ENCODE measurements around the gene BTBD10.

Gene BTBD10

DNA sequence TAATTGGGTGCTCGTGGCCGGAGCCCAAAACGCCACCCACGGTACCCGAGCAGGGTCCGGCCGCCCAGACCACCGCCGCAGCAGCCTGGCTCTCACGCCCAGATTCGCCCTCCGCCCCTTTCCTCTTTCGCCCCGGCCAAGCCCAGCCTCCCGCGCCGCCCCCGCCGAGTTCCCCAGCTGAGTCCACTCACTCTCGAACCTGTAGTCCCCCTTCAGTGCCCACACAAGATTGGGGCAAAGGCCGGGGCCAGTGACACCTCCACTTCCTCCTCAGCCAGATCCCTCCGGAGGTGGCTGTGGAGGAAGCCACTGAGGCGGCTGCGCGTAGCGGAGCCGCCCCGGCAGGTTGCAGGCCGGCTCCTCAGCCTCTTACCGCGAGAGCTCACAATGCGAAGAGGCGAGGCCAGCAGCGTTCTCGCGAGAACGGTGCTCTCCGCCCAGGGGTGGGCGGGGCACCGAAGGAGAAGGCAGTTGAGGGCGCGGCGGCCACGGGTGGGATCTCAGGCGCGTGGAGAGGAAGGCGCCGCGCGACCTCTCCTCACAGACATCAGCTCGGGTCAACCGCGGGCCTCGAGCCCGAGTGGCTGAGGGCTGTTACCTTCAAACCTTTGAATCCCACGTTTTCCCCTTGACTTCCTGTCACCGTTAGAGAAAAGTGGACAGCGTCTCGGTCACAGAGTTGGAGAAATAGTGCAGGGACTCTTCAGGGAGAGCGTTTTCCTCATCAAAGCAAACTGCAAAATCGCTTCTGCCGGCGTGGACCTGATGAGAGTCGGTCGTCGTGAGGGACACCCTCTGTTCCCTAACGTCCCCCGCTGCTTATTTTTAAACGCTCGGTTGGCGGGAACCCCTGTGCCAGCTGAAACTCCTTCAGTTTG lies at the start of gene BTBD10:
TSS of gene BTBD10 (minus strand) at position 322 of the 878 bp plus-strand sequence. CDS start 18,098 bp downstream, outside the sequence.
- DNase-seq, result peak; percentile 93

- no peak for DNase-seq
Observed at GRCh38 chr11:13503393-13503792, 40.4 kb upstream of the BTBD10 start.

- DNase-seq, result no peak
Observed at GRCh38 chr11:13502492-13502891, 39.5 kb upstream of the BTBD10 start.

DNA sequence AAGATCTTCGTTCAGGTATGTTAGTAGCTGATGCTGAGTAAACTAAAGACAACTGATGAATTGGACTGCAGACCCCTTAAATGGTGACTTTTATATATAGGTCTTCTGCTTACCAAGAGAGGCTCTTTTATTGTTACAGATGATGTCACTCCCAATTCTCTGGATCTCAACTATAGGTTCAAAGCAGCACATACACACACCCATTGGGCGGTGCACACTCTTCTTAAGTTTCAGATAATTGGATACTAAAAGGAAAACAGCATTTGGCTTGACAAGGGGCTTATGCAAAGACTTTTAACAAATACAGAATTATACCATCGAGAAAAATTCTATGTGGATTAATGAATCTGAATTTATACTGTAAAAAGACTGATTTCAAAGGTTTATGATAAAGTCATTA lies 32.9 kb upstream of the BTBD10 start, which contains the start of gene PTH:
TSS of gene PTH (minus strand) at position 69 of the 400 bp plus-strand sequence. CDS start 3,142 bp downstream, outside the sequence.
- DNase-seq, result no peak

DNA sequence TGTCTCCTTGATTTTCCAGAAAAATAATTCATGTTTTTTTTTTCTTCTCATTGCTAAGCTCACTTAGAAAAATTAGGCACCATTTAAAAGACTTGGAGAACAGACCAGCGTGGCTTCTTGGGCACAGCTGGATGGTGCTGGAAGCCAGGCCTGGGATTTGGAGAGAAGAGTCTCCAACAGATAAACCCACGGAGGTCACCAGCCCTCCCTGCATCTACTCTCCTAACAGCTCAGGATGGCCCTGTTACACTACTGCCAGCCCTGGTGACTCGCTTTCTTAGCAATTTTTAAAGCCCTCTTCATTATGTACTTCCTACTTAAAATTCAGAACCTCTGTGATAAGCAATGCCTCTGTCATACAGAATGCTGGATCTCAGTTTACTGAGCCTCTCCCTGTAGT lies 31.0 kb upstream of the BTBD10 start:
- no peak for DNase-seq

GRCh38 chr11:13487661-13488030 lies 24.6 kb upstream of the BTBD10 start:
- peak; percentile 16 for DNase-seq

GRCh38 chr11:13486926-13487660 lies 24.1 kb upstream of the BTBD10 start:
- DNase-seq, result peak; percentile 80

GRCh38 chr11:13480198-13480597 lies 17.2 kb upstream of the BTBD10 start:
- no peak for DNase-seq

DNA sequence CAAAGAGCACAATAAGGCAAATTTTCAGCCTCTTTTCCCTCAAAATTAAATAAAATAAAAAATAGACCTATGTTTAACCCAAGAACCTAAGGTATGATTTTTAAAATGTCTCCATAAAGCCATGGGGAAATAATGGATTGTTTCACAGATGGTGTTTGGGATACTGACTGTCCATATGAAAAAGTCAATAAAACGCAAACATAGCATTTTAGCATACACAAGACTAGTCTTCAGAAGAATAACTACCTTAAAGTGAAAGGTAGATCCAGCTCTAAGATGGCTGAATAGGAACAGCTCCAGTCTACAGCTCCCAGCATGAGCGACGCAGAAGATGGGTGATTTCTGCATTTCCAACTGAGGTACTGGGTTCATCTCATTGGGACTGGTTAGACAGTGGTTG lies 16.7 kb upstream of the BTBD10 start:
- no peak for DNase-seq

GRCh38 chr11:13475091-13475490 lies 12.1 kb upstream of the BTBD10 start:
- no peak for DNase-seq

GRCh38 chr11:13473013-13473722 lies 10.1 kb upstream of the BTBD10 start:
- no peak for DNase-seq

DNA sequence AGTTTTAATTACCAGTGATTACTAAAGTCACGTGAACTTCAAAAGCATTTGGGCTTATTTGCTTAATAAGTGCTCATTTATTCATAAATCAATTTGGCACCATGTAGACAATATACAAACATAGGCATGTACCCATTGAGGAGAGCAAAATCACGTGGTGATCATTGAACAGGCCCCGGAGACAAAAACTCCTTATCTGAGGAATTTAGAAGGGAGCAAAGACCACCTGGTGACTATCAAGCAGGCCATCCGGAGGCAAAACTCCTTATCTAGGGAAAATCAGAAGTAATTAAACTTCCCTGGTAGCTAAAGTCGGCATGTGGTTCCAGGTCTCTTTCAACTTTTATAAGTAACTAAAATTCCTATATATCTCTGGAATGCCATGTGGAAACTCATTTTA lies 5.7 kb upstream of the BTBD10 start:
- no peak for DNase-seq

DNA sequence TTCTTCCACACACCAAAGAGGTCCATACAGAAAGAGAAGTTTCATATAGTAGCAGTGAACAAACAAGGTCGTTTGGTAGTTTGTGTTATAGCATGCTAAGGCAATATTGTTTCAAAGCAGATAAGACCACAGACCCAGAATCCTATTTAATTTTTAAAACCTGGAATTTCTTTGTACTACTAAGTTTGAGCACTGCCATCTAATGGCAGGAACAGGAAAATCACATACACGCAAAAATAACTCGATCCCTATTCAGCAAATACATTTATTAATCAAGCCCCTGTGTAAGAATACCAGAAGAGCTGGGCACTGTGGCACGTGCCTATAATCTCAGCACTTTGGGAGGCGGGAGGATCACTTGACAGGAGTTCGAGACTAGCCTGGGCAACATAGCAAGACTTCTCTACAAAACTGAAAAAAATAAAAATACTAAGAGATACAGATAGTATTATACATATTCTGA lies 2.9 kb upstream of the BTBD10 start:
- no peak for DNase-seq

GRCh38 chr11:13463779-13464290 lies 813 bp upstream of the BTBD10 start:
- no peak for DNase-seq

GRCh38 chr11:13462311-13462900 lies 616 bp downstream of the BTBD10 start:
- DNase-seq, result peak; percentile 72

- no peak for DNase-seq
Observed at GRCh38 chr11:13461291-13461690, 1.7 kb downstream of the BTBD10 start.

DNA sequence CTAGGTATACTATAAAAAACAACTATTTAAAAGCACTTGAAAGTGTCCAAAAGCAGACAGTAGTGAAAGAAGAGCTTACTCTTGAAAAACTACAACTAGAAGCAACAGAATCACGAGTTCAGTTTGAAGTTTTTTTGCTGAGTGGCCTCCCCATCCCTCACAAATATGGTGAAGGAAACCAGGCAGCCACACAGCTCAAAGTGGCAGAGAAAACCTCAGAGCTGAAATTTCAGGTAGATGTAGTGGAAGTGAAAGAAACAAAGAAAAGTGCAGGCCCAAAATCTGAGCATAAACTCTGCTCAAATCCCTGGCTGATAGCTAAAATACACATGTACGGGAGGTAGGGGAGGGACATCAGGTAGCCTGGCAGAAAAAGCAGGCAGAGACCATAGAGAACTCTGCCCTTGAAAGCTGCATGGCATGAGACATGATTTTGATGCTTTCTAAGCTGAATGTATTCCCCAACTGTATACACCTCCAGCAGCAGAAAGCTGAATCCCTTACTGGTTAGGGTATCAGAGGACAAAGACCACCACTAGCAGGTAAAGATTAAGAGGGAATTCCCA lies 12.1 kb downstream of the BTBD10 start:
- DNase-seq, result no peak

DNA sequence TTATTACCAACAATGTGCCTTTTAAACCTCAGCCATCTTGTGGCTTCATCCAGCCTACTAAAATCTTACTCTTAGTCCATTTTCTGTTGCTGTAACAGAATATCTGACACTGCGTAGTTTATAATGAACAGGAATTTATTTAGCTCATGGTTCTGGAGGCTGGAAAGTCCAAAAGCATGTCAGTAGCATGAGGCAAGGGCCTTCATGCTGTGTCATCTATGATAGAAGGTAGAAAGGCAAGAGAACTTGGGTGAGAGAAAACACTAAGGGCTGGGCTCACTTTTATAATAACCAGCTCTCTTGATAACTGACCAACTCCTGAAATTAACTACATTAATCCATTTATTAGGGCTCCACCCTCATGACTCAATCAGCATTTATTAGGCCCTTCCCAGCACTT lies 13.5 kb downstream of the BTBD10 start:
- no peak for DNase-seq

DNA sequence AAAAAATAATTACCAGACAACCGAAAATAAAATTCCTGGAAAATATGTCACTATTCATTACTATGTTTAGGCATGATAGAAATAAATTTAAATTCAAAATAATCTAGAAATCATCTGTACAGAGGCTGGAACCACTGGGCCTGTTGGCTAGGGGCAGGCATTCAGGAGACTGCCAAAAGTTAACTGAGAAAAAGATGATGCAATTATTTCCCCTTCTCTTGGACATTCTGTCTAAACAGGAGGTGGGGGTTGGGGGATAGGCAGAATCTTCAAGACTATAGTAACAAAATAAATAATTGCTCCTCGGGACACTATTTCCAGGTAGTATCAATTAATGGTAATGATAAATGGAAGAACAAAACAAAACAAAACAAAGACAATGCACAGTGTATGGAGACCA lies 14.1 kb downstream of the BTBD10 start:
- no peak for DNase-seq

- no peak for DNase-seq
Observed at GRCh38 chr11:13446444-13446843, 16.6 kb downstream of the BTBD10 start.

DNA sequence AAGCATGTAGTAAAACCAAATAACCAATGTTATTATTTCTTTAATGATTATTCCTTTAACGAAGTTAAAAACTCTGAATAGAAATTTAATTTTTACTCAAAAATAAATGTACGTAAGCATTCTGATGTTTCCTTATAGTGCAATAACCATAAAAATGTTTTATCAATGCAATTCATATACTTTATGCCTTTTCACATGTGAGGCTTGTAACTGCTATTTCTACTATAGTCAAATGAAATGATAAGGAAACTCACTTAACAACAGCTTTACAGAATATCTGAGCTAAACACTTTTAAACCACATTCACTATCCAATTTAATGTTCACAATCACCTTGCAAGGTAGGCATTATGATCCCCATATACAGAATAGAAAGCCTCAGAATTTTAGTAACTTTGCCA lies 17.4 kb downstream of the BTBD10 start:
- no peak for DNase-seq
